Stimulated activated CD8-positive, alpha-beta memory T cell treated with anti-CD3 and anti-CD28 coated beads, Interleukin-12 subunit alpha, Interleukin-12 subunit beta, amount 100 ng/mL, for 1 hour (primary cell): Measurements from ENCODE around the gene LUZP2.

ENCODE experiments used
- DNase-seq: peaks from one replicate; pipeline ENCODE4 v3.0.0-alpha.2; 2020; ENCODE audit warnings: low read depth

The LUZP2 gene

GRCh38 chr11:24496736-24497725 lies at the start of gene LUZP2:
TSS of gene LUZP2 (plus strand) at chr11:24497053.
- no peak for DNase-seq

DNA sequence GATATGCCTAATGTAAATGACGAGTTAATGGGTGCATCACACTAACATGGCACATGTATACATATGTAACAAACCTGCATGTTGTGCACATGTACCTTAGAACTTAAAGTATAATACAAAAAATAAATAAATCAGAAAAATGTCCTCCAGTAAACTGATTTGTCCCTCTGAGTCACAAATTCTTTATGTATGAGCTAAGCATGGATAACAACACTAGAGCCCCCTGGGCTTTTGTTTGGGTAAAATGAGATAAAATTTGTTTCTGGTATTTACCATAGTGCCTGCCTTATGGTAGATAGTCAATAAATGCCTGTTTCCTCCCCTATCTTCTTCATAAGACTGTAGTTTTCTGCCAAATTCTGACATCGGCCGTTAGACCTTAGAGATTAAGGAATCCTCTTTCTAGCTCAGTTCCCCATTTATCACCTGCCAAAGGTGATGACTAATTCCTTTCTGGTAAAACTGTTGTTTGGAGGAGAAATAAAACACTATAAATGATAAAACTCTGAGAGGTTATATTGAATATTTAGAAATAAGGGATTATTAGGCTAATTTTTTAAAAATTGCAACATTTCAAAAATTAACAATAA lies 43.6 kb upstream of the LUZP2 start:
- DNase-seq: no peak

DNA sequence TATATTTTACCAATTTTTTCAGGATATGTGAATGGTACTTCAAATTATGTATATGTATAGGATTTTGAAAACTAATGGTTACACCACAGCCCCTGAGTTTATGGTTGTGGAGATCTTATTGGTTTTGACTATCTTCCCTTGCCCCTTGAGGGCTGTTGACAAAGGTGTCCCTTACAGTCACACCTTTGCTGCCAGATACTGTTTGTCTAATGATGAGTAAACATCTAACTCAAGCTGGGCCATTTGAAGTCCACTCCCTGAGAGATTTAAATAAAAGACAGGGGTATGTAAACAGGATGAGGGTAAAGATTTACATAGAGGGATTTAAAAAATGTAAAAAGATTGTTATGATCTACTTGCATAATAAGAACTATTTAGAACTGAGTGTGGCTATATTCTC lies 38.9 kb upstream of the LUZP2 start:
- no peak for DNase-seq

GRCh38 chr11:24470431-24470830 lies 26.4 kb upstream of the LUZP2 start:
- no peak for DNase-seq

DNA sequence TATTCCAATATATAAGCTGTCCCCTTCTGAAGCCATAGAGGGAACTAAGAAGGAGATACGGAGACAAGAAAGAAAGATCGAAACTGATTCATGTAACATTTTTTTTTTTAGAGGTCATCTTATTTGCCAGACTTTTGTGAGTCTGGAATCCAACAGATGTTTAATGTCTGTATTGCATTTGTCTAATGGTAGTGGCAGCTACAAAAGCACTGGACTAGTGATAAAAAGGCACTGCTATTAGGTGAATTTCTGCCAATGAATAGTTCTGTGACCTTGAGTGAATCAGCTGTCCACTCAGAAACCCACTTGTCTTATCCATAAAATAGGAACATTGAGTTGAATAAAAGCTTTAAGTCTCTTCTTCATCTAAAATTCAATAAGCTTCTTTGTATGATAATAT lies 25.8 kb upstream of the LUZP2 start:
- DNase-seq: no peak

DNA sequence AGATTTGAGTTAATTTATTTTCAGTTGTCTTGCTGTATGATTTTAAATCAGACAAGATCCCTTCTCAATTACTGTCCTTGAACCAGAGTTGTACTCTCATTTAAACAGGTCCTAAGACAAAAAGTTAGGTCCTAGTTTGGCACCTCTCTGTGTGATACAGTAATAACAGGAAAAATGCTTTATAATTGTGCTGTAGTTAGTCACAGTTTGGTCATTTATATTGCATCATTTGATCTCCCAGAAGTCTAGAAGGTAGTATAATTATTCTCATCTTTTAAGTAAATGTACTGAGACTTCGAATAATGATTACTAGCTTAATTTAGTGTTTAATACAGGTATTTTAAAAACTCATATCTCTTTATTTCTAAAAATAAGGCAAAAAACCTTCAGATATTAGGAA lies 18.1 kb upstream of the LUZP2 start:
- DNase-seq: no peak

- no peak for DNase-seq
These were observed 7.4 kb upstream of the LUZP2 start for GRCh38 chr11:24489477-24489876.

DNA sequence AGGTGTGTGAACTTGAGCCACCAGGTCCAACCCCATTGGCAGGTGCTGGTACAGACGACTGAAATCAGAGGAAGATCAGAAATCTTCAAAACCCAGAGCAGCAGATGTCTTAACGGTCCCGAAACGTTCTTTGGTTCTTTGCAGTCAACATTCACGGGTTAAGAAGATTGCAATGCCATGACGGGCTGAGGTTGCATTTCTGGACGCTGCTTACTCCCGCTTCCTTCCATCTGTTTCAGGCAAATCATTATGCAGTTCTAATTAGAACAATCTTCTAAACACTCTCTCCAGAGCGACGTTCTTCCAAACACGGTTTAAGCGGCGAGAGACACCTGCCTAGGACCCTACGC lies 492 bp upstream of the LUZP2 start:
- no peak for DNase-seq

- DNase-seq: no peak
These were observed 978 bp downstream of the LUZP2 start for GRCh38 chr11:24497831-24498230.

- no peak for DNase-seq
These were observed 5.6 kb downstream of the LUZP2 start for GRCh38 chr11:24502425-24502824.

GRCh38 chr11:24509114-24509513 lies 12.3 kb downstream of the LUZP2 start:
- DNase-seq: no peak

GRCh38 chr11:24511511-24511910 lies 14.7 kb downstream of the LUZP2 start:
- DNase-seq: no peak

- DNase-seq: no peak
These were observed 16.8 kb downstream of the LUZP2 start for GRCh38 chr11:24513479-24514218.

GRCh38 chr11:24514219-24514594 lies 17.4 kb downstream of the LUZP2 start:
- no peak for DNase-seq

DNA sequence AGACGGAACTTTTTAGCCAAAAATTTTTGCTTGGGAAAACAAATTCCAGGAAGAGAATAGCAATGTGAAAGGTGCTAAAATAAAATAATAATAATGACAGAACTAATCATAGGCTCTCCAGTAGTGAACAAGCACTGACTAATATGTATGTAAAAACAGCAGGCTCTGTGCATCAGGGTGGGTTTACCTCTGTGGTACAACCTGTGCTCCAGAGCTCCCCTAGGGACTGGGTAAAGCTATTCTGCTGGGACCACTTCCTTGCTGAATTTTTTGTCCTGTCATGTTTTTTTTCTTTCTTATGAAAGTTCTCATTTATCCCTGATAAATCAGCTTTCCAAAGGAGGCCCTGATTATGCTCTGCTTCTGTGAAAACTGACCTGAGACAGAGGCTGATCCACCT lies 18.8 kb downstream of the LUZP2 start:
- no peak for DNase-seq

- no peak for DNase-seq
These were observed 19.8 kb downstream of the LUZP2 start for GRCh38 chr11:24516638-24517037.

DNA sequence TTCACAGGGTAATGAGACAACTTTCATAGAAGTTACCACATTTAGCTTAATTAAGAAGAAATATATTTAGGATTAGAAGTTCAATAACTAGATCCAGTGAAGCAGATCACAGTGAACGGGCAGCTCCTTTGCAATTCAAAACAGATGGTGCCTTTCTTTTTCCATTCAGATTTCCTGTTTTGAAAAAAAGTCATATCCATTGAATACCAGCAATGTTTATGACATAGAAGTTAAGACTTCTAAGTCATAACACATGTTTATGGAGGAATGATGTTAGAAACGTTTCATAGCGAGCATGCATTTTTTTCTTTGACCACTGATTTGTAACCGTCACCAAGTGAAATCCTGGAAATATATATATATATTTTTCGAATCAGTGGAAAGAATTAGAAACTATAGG lies 24.7 kb downstream of the LUZP2 start:
- no peak for DNase-seq

- DNase-seq: no peak
These were observed 27.3 kb downstream of the LUZP2 start for GRCh38 chr11:24524156-24524555.

DNA sequence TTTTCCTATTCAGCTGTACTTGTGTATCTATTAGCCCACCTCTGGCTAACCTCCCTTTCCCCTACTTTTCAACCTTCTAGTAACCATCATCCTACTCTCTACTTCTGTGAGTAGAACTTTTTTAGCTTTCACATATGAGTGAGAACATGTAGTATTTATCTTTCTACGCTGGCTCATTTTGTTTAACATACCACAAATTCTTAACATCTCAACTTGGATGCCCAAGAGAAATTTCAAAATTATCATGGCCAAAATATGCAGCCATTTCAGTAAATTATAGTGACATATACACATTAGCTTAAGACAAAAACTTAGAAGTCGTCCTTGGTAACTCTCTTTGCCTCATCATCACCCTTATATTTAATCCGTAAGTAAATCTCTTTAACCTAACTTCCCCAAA lies 34.7 kb downstream of the LUZP2 start:
- DNase-seq: no peak

DNA sequence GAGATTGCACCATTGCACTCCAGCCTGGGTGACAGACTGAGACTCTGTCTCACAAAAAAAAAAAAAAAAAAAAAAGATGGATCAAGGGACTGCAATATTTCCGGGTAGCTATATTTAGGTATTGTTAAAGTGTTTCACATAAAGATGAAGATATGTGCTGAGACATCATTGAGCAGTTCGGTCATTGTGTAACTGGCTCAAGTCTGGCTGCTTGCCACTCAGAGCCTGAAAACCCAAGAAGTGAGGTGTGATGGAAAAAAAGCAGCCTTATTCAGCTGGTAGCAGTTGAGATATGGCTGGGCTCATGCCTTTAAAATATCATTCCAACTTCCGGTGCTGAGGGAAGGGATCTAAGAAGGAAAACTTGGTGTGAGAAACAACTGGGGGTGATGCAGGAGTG lies 46.9 kb downstream of the LUZP2 start:
- no peak for DNase-seq

GRCh38 chr11:24556693-24557092 lies 59.8 kb downstream of the LUZP2 start:
- no peak for DNase-seq

DNA sequence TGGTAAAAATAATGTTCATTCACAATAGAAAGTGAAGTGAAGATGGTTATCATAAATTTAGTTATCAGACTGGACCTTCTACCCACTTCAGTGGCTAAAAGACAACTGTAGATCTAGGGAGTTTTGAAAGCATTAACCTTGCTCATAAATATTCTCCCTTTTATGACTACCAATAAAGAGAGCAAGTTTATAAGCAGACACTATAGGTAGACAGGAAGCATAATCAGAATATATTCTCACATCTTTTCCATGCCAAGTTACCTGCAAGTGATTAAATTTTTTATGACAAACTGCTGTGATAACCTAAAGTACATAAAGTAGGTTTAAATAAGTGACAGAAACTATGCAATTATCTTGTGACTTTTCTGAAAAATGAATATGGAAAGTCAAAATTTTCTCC lies 62.5 kb downstream of the LUZP2 start:
- DNase-seq: no peak

DNA sequence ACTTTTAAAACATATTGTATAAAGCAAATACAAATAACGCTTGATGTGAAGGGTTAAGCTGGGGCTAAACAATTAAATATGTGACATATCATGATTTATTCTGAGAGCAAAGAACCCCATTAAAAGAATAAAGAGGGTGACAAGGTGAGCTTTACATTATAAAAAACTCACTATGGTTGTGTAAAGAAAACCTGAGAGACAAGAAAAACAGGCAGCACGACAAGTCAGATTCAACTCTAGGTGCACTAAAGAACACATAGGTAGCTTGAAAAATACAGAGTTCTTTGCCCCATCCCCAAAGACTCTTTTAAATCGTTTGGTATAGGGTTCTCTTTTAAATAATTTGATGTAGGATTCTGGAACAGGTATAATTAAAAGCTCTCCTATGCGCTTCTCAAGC lies 63.5 kb downstream of the LUZP2 start:
- no peak for DNase-seq
